Esophagus squamous epithelium (tissue), 4 donors: ENCODE data around the gene RNF123.

Source experiments
- CTCF ChIP-seq, 6 experiments: fragments of 450-650 bp in 4 of 6; fragments of 200-600 bp in 2 of 6; sonication (generic) in 2 of 6; IDR thresholded peaks; one replicate each; pipeline ENCODE4 v1.5.1; 2016 to 2019; ENCODE audit warnings: antibody characterized with exemption in 6 of 6, mild to moderate bottlenecking in 4 of 6, moderate library complexity in 4 of 6
- POLR2A ChIP-seq, 4 donors: fragments of 450-650 bp; IDR thresholded peaks; one replicate each; pipeline ENCODE4 v1.6.1; 2017; ENCODE audit warnings: antibody characterized with exemption in 4 of 4, mild to moderate bottlenecking in 4 of 4, moderate library complexity in 3 of 4

DNA sequence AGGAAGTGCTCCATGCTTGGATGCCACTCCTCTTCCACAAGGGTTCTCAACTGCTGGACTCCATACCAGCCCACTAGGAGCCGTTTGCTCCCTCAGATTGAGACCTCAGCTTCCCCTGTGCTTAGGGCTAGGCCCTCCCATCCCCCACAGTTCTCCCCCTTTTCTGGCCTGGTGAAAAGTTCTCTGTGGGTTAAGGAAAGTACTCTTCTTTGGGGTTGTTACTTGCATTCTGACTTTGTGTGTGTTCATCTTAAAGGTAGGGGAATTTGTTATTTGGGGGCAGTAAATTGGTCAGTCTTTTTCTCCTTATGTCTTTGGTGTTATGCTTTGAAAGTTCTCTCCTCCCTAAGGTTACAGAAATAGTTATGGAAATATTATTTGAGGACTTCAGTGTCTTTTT, 39.2 kb upstream of the RNF123 start:
- no peak for TF ChIP-seq CTCF (IDR thresholded peaks at IDR 0.05)
- no peak for TF ChIP-seq POLR2A (IDR thresholded peaks at IDR 0.05)
